Measurements from ENCODE around the gene RNF157.
"Not testable (repeated sequence)": the region's sequence is repeated elsewhere in the genome, so short reads cannot be mapped to it uniquely, and the experiment has no call there.

The RNF157 gene

DNA sequence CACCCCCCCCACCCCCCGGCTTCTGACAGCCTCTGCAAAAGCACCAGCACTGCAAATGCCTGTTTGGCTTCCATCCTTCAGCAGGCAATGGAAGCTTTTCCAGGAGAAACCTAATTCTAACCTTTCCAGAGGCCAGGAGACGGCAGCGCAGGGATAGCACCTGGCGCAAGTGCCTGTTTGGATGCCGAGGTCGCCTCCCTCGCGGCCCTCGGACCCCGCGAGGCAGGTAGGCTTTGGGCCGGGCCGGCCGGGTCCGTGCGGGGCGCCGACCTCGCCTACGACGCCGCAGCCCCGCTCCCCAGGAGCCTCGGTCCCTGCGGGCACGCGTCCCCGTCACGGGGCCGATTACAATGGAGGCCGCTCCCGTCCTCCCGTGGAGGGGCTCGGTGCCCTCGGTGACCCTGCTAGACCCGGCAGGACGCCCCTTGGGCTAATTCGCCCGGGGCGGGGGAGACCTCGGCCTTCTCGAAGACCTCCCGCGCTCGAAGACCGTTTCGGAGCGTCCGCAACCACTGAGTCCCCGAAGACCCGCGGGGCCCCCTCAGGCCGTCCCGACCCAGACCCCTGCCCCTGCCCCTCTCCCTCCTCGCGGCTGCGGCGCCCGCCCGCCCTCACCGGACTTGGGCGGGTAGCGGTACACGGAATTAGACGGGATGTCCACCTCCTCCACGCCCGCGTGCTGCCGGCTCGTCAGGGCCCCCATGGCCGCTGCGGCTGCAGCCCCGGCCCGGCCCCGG is 587 bp downstream of the RNF157 start:
- H3K4me3 ChIP-seq (ENCODE audit: low read length) = peak overlapping the region; percentile 73; the same call in 1 of the 2 replicates
- TF ChIP-seq ZNF274 (IDR thresholded peaks at IDR 0.05; ENCODE audit: low read depth, low read length) = no peak

DNA sequence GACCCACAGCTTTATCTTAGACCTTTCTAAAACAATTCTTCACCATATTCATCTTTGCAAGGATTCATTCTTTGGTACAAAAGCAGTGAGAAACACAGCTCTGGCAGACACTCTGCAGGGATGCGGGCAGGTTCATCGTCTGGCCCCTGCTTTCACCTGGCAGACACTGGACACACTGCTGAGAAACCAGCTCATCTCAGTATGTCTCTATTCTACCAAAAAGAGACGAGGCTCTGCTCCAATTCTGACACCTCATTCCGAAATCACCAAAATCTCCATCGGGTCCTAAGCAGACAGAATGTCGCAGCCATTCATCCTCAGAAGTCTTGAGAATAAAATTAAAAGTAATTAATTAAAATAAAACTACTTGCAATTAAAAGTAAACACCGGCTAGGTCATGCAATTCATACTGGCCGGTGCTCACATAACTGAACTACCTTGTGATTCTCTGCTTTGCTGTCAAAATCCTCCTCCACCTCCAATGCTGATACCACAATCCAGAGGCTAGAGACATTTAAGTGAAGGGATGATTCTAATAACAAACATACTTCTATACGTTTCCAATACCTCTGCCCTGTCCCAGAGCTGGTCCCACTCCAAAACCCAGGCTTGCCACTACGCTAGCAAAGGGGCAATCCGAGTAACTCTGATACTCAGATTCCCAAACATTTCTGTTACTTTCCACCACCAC is 1.3 kb downstream of the RNF157 start:
- peak overlapping the region; percentile 73; the same call in 1 of the 2 replicates for H3K4me3 ChIP-seq (ENCODE audit: low read length)
- TF ChIP-seq ZNF274 (IDR thresholded peaks at IDR 0.05; ENCODE audit: low read depth, low read length) = no peak

DNA sequence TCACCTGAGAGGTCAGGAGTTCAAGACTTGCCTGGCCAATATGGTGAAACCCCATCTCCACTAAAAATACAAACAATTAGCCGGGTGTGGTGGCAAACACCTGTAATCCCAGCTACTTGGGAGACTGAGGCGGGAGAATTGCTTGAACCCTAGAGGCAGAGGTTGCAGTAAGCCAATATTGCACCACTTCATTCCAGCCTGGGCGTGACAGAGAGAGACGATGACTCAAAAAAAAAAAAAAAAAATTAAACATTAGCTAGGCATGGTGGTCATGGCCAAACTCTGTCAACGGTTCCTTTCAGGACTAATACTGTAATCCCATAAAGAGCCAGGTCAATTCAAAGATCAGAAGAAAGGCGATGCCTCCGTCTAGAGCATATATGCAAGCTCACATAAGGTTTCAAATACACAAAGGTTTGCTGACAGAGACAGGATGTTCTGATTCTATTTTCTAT is 2.4 kb downstream of the RNF157 start:
- H3K4me3 ChIP-seq (ENCODE audit: low read length) = no peak overlapping the region
- TF ChIP-seq ZNF274 (IDR thresholded peaks at IDR 0.05; ENCODE audit: low read depth, low read length) = no peak

DNA sequence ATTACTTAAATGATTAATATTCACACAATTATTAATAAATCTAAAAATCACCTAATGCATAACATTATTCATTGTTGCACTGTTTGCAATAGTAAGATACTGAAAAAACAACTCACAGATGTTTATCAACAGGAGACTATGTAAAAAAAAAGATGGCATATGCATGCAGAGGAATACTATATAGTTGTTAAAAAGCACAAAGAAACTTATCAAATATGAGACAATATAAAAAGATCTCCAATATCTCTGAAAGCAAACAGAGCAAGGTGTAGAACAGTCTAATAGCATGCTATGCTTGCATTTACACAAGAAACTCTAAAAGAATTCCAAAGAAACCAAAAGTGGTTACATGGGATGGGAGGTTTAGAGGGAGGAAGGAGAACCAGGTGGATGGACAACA is 3.7 kb downstream of the RNF157 start:
- H3K4me3 ChIP-seq (ENCODE audit: low read length) = no peak overlapping the region
- TF ChIP-seq ZNF274 (IDR thresholded peaks at IDR 0.05; ENCODE audit: low read depth, low read length) = no peak

DNA sequence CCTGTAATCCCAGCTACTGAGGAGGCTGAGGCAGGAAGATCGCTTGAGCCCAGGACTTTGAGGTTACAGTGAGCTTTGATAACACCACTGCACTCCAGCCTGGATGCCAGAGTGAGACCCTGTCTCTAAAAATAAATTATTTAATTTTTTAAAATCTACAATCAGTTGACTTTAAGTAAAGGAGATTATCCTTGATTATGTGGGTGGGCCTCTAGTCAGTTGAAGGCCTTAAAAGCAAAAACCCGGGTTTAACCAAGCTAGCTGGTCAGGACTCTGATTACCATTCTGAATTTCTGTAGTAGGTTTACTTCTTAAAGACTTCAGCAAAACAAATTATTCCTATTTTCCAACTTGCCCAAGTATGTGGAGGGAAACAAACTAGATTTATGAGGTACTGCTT is 4.4 kb downstream of the RNF157 start:
- H3K4me3 ChIP-seq (ENCODE audit: low read length) = no peak overlapping the region
- no peak for TF ChIP-seq ZNF274 (IDR thresholded peaks at IDR 0.05; ENCODE audit: low read depth, low read length)

DNA sequence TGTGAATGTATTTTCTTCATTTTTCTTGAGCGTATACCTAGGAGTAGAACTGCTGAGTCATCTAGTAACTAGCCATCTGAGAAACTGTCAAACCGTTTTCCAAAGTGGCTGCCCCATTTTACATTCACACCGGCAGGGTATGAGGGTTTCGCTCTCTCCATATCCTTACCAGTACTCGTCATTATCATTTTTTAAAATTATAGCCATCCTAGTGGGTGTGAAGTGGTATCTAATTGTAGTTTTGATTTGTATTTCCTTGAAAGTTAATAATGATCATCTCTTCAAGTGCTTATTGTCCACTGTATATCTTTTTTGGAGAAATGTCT is 6.0 kb downstream of the RNF157 start:
- no peak overlapping the region for H3K4me3 ChIP-seq (ENCODE audit: low read length)
- TF ChIP-seq ZNF274 (IDR thresholded peaks at IDR 0.05; ENCODE audit: low read depth, low read length) = no peak

DNA sequence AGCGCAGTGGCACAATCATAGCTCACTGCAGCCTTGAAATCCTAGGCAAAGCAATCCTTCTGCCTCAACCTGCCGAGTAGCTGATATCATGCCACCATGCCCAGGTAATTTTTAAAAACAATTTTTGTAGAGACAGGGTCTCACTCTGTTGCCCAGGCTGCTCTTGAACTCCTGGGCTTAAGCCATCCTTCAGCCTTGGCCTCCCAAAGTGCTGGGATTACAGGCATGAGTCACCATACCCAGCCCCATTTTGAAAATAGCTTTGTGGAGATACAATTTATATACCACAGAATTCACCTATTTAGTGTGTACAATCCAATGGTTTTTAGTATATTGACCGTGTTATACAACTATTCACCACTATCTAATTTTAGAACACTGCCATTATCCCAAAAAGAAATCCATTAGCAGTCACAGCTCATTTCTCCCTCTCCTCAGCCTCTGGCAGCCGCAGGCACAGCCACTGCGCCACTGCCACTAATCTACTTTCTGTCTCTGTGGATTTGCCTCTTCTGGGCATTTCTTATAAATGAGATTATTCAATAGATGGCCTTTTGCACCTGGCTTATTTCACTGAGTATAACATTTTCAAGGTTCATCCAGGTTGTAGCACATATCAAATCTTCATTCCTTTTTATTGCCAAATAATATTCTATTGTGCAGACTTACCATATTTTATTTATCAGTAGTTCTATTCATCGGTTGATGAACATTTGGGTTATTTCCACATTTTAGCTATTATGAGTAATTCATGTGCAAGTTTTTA is 6.5 kb downstream of the RNF157 start:
- no peak for TF ChIP-seq ZNF274 (IDR thresholded peaks at IDR 0.05; ENCODE audit: low read depth, low read length)
- no peak overlapping the region for H3K4me3 ChIP-seq (ENCODE audit: low read length)

DNA sequence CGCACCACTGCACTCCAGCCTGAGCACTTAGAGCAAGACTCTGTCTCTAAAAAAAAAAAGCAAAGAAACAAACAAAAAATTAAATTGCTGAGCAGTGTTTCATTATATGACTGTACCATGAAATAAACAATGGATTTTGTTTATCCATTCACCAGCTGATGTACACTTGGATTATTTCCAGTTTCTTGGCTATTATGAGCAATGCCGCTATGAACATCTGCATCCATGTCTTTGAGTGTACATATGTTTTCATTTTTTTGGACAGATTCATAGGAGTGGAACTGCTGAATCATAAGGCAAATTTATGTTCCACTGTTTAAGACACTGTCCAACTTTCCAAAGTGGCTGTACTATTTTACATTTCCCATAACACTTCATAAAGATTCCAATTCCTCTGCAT is 8.0 kb downstream of the RNF157 start:
- no peak for TF ChIP-seq ZNF274 (IDR thresholded peaks at IDR 0.05; ENCODE audit: low read depth, low read length)
- no peak overlapping the region for H3K4me3 ChIP-seq (ENCODE audit: low read length)

DNA sequence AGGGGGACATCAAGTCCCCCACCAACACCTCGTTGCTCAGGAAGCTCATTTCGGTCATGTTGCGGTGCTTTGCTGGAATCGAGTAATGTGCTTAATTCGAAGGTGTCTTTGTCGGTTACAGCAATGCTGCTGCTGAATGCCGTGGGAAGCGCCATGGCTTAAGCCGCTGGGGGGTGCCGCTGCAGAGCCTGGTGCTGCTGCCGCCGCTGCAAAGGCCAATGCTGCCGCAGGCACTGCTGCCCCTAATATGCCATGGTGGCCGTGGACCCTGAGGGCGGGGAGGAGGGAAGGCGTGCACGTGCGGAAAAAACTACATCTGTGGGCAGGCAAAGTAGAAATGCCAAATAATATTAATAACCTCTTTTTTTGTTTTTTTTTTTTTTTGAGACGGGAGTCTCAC is 13.5 kb downstream of the RNF157 start:
- H3K4me3 ChIP-seq (ENCODE audit: low read length) = not testable (repeated sequence)

DNA sequence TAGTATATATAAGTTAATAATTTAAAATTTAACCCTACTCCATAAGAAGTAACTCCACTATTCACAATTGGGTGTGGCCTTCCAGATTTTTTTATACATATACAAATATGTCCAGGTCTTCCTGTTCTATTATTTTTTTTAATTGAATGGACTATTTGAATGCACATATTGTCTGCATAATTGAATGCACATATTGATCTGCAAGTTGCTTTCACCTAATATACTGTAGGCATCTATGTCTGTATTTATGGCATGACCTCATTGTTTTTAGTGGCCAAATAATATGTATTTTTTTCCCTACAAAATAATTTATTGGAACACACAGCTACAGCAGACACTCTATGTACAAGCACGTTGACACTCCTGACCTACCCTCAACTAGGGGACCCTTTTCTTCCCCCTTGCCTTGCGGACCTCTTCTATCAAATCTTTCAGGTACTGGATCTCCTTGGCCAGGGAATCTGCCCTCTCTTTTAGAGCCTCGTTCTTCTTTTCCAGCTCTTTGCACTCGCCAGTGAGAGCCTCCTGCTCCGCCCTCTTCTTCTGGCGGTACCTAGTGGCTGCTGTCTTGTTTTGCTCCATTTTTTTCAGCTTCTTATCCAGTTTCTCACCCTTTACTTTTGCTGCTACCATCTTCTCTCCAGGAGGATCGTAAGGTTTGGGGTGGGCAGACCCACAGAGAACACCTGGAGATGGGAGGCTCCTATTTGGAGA is 14.8 kb downstream of the RNF157 start:
- not testable (repeated sequence) for H3K4me3 ChIP-seq (ENCODE audit: low read length)

DNA sequence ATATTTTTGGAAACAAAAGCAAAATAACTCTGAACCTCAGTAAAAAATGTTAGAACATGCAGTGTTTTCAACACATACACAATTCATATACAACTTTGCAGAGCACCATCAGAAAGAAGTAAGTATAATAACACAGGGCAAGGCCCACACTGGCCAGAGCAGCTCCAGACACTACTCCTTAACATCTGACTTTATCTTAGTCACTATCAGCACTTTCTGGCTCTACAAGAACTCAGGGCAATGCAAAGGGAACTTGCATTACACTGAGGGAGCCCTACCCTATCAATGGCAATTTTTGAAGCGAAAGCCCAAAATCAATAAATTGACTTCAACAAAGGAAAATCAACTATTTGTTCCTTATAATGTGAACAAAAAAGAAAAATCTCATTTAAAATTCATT is 16.5 kb downstream of the RNF157 start:
- H3K4me3 ChIP-seq (ENCODE audit: low read length) = no peak overlapping the region
- TF ChIP-seq ZNF274 (IDR thresholded peaks at IDR 0.05; ENCODE audit: low read depth, low read length) = no peak

DNA sequence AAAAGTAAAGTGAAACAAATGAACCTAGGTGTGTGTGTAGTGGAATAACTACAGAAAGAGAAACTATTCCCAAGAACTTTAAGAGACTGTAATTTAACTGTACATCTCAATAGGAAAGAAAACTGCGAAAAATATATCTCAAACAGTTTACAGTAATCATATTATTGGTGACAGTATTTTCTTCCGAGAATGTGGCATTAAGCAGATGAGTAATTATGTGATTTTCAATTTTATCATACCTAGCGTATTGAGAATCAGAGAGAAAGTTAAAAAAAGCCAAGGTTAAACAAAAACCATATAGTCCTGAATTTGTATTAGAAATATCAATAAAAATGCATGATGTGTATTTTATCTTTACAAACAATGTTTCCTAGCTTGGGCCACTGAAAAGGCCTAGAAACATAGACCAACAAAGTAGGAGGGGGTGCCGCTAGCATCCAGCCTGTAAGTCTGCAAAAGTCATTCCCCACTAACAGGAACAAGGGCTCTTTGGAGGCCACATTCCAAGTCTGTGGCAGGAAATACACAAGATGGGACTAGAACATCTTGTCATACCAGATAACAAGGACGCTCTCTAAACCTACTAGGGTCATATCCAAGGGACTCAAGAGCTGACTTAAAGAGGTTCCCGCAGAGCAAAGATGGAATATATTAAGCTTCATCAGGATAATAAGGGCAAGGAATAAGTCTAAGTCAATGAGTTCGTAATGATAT is 20.5 kb downstream of the RNF157 start:
- H3K4me3 ChIP-seq (ENCODE audit: low read length) = no peak overlapping the region
- no peak for TF ChIP-seq ZNF274 (IDR thresholded peaks at IDR 0.05; ENCODE audit: low read depth, low read length)

DNA sequence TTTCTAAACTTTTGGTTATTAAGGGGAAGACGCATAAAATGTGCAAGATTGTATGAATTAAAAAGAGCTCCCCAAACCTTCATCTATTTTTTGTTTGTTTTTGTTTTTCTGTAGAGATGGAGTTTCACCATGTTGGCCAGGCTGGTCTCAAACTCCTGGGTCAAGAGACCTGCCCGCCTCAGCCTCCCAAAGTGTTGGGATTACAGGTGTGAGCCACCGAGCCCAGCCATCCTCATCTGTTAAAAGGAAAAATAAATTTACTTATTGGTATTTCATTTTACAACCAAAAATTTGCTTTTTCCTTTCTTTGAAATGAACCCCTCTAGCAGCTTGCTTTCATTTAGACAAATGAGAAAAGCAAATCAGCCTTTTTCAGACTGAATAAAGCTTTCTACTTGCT is 23.2 kb downstream of the RNF157 start:
- TF ChIP-seq ZNF274 (IDR thresholded peaks at IDR 0.05; ENCODE audit: low read depth, low read length) = no peak

DNA sequence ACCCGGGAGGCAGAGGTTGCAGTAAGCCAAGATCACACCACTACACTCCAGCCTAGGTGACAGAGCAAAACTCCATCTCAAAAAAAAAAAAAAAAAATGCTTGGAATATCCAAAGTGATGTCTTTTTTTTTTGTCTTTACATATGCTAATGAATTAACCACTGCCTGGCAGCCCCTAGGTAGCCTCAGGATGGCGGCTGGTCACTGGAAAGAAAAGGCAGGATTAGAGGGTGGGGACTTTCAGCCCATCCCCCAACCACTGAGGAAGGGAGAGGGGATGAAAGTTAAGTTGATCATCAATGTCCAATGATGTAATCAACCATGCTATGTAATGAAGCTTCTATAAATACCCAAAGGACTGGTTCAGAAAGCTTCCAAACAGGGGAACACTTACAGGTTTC is 26.8 kb downstream of the RNF157 start:
- no peak for TF ChIP-seq ZNF274 (IDR thresholded peaks at IDR 0.05; ENCODE audit: low read depth, low read length)
- H3K4me3 ChIP-seq (ENCODE audit: low read length) = no peak overlapping the region

More for the DNA sequence above, 23.2 kb downstream of the RNF157 start:
- H3K4me3 ChIP-seq (ENCODE audit: low read length) = no peak overlapping the region

All from GM08714 (cell line).